Stimulated activated CD8-positive, alpha-beta memory T cell treated with anti-CD3 and anti-CD28 coated beads, Interleukin-12 subunit alpha, Interleukin-12 subunit beta, amount 100 ng/mL, for 24 hours (primary cell): Measurements from ENCODE around the gene NGEF.

Experiments used
- DNase-seq: peaks from one replicate; pipeline ENCODE4 v3.0.0-alpha.2; 2020; ENCODE audit errors: extremely low read depth

The NGEF gene

GRCh38 chr2:233042549-233042948 is 29.5 kb upstream of the NGEF start:
- DNase-seq, result no peak

DNA sequence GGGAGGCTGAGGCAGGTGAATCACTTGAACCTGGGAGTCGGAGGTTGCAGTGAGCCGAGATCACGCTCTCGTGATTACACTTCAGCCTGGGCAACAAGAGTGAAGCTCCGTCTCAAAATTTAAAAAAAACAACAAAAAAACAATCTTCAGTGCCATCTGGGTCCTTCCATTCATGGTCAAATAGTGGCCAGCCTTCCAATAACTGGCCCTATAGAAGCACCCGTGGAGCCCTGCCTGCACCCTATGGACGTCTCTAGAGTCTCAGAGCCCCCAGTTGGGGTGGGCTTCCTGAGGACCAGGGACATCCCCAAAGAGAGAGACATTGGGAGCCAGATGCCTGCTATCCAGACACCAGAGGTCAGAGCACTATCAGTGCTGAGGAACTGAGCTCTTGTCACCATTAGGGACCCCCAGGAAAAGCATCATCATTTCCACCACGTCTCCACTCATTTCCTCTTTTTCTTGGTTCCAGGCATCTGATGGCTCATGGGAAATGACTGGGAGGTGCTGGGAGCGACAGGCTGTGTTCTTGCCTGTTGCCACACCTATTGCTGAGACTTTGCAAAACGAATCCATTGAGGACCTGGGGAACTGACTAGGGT is 28.8 kb upstream of the NGEF start:
- DNase-seq, result no peak

GRCh38 chr2:233040571-233040970 is 27.5 kb upstream of the NGEF start:
- DNase-seq, result no peak

DNA sequence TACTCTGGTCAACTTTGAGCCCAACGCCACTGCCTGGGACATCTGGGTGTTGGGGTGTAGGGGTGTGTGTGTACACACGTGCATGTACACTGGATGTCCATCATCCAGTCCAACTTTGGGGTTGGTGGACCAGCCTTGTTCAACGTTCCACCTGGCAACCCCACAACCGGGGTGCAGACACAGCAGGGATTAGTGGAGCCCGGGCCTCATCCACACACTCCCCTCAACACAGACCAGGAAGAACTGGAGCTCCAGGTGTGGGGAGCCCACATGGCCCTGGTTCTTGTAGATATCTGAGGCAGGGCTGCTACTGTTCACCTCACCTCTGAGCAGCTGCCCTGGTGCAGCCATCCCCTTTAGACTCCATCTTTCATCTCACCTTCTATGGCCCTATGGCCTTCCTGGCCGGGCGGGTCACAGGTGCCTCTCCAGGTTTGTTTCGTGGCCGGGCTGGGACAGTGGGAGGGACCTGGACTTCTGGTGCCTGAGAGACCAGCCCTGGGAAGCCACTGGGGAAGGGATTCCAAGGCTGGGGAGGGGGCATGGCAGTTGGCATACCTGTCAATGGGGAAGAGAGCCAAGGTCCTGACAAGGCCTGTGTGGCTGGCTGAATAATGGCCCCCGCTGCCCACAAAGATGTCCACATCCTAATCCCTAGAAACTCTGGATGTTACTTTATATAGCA is 26.9 kb upstream of the NGEF start:
- DNase-seq, result no peak

DNA sequence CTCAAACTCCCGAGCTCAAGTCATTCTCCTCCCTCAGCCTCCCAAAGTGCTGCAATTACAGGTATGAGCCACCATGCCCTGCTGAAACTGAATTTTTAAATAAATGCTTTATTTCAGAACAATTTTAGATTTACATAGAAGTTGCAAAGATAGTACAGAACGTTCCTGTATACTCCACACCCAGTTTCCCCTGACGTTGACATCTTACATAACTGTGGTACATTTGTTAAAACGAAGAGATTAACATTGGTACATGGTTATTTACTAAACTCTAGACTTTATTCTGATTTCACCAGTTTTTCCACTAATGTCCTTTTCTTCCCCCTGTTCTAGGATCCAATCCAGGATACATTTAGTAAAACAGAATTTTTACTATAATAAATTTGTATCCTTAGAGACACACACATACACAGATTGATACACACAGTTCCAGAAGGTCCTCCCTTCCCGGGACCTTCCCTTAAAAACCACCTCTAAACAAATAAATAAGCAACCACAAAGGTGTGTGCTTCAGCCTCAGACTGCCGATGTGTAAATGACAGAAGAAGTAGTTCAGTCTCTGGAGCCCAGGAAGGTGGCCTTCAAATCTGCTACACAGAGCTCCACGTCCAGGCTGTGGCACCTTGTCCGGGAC is 26.3 kb upstream of the NGEF start:
- no peak for DNase-seq

DNA sequence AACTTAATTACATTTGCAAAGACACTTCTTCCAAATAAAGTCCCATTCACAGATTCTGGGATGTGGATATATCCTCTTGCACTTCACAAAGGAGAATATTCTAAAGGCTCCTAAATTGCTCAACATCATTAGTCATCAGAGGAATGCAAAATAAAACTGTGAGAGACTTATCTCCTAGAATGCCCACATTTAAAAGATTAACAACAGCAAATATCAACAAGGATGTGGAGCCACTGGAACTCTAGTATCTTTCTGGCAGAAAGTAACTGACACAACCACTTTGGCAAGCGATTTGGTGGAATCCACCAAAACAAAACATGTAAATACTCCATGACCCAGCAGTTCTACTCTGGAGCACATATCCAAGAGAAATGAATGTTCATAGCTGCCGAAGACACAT is 24.0 kb upstream of the NGEF start:
- no peak for DNase-seq

DNA sequence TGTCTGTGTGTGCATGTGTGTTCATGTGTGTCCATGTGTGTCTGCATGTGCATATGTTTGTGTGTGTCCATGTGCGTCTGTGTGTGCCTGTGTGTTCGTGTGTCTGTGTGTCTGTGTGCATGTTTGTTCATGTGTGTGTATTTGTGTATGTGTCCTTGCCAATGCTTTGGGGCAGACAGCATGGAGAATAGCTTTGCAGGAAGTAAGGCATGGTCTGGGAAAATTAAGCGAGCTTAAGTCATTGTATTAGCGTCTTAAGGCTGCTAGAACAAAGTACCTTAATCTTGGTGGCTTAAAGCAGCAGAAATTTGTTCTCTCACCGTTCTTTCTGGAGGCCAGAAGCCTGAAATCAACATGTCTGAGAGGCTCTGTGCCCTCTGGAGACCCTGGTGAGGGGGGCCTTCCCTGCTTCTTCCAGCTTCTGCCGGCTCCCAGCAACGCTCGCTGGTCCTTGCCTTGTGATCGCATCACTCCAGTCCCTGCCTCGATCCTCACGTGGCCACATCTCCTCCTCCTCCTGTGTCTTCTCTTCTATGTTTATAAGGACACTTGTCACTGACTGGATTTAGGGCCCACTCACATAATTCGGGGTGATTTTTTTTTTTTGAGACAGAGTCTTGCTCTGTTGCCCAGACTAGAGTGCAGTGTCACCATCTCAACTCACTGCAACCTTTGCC is 23.2 kb upstream of the NGEF start:
- no peak for DNase-seq

DNA sequence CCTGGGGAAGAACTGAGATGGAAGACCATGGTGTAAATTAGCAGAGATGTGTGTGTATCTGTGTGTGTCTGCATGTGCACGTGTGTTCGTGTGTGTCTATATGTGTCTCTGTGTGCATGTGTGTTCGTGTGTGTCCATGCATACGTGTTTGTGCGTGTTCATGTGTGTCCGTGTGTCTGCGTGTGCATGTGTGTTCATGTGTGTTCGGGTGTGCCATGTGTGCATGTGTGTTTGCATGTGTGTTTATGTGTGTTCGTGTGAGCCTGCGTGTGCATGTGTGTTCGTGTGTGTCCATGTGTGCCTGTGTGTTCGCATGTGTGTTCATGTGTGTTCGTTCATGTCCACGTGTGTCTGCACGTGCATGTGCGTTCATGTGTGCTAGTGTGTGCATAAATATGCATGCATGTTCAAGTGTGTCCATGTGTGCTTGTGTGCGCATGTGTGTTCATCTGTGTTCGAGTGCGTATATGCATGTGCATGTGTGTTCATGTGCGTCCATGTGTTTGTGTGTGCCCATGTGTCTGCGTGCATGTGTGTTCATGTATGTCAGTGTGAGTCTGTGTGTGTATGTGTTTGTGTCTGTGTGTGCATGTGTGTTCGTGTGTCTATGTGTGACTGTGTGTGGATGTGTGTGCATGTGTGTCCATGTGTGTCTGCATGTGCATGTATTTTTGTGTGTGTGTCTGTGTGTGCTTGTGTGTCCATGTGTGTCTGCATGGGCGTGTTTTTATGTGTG is 22.5 kb upstream of the NGEF start:
- DNase-seq, result no peak

- no peak for DNase-seq
Observed at GRCh38 chr2:233034091-233034882, 21.2 kb upstream of the NGEF start.

DNA sequence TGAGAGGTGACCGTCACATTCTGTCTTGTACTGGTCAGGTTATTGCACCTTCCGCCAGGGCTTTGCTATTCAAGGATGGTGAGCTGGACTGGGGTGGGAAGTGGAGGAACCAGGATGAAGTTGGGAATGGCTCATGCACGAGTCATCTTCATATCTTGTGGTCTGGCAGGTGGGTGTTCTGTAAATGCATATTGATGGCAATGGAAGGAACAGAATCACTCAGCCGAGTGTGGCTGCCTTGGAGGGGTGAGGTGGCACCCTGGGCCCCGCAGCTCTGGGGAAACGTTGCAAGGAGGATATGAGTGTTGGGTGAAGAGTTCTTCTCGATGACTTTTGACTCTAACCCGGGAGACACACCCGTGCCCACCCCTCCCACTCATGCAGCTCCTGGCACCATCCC is 20.6 kb upstream of the NGEF start:
- DNase-seq, result no peak

DNA sequence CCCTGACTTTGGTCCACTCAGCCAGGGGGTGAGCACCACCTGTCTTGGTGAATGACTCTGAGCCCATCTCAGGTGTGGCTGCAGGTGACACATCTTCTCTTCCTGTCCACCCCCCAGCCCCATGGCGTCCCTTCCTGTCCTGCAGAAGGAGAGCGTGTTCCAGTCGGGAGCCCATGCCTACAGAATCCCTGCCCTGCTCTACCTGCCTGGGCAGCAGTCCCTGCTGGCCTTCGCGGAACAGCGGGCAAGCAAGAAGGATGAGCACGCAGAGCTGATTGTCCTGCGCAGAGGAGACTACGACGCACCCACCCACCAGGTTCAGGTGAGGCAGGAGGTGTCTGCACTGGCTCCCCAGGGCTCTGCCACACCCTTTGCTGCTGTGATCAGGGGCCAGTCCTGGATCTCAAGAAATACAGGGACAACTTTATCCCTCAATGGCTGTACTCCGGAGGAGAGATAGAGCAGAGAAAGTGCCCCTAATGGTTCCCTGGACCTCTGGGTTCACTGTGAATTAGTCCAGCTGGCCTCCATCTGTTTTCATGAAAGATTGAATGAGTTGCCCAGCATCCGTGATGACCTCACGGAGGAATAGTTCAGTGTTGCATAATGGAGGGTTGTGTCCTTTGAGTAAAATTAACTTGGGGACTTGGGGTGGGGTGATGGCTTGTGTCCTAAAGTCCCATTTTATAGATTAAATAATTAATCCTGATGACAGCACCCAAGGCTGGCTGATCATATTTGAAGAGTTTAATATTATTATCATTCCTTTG is 19.7 kb upstream of the NGEF start, which contains the start of gene NEU2:
TSS of gene NEU2 (plus strand) at position 122 of the 770 bp plus-strand sequence. CDS start at position 122, 0 bp downstream.
- DNase-seq, result no peak

GRCh38 chr2:233031556-233032500 is 18.8 kb upstream of the NGEF start:
- no peak for DNase-seq

DNA sequence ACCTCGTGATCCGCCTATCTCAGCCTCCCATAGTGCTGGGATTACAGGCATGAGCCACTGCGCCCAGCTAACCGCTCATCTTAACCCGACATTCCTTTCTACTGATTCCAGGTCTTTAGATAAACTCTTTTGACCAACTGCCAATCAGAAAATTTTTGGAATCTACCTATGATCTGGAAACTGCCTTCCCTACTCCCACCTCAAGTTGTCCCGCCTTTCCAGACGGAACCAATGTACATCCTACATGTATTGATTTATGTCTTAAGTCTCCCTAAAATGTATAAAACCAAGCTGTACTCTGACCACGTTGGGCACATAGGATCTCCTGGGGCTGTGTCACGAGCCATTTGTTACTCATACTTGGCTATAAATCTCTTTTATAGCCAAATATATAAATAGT is 16.3 kb upstream of the NGEF start:
- no peak for DNase-seq

GRCh38 chr2:233026198-233026813 is 13.2 kb upstream of the NGEF start:
- no peak for DNase-seq

- DNase-seq, result no peak
Observed at GRCh38 chr2:233025706-233026105, 12.7 kb upstream of the NGEF start.

DNA sequence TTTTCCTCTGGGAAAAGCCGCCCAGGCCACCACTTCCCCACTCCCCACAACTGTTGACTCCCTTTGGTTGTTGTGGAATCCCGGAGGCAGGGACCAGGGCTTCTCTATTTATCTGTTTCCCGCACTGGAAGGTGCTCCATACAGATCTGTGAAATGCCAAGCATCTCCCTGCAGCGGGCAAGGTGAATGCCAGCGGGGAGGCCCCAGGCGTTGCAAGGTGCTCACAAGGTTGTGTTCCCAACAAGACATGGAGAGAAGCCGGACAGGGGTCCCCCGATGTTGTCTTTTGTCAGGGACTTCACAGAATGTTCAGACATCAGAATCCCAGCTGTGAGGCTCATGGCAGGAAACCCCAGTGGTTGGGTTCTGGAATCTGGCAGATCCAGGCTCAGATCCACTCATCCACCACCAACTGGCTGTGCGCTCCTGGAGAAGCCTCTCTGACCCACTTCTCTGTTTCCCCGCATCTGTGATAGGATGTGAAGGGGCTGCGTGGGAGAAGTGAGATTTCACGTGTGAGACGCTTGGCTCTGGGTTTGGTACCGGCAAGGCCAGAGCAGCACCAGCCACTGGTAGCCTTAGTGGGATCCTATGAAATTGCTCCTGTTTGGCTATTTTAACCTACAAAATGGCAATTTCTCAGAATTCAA is 10.8 kb upstream of the NGEF start:
- no peak for DNase-seq

- DNase-seq, result no peak
Observed at GRCh38 chr2:233023007-233023760, 10.1 kb upstream of the NGEF start.

DNA sequence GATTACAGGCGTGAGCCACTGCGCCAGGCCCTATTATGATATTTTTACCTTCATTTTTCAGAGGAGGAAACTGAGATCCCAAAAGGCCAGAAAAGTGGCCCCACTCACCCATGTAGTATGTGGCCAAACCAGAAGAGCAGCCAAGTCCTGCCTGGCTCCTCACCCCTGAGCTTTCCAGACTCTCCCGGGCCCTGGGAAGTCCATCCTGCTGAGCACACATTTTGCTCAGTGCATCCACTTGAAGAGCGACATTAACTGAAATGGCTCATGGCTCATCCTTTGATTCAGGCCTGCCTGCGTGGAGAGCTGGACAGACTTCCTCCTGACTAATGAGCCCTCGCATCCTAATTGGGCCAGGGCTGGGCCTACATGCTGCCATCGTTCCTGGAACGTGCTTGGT is 9.5 kb upstream of the NGEF start:
- DNase-seq, result no peak
